UCSD-AML1 (cell line): ENCODE measurements around the gene UNC13B.
"Not testable (repeated sequence)": the region's sequence is repeated elsewhere in the genome, so short reads cannot be mapped to it uniquely, and the experiment has no call there.

ENCODE experiments used
- DNase-seq: peaks from one replicate; lab custom pipeline; 2025; ENCODE audit not compliant: unreplicated experiment; lab: John Stamatoyannopoulos, UW

Gene UNC13B

GRCh38 chr9:35161713-35162604 is at the start of gene UNC13B:
Gene UNC13B (plus strand): TSS chr9:35162009. CDS start chr9:35162284, 275 bp downstream.
- no peak for DNase-seq

- DNase-seq: no peak
Measured at GRCh38 chr9:35112257-35113020, 49.4 kb upstream of the UNC13B start.

DNA sequence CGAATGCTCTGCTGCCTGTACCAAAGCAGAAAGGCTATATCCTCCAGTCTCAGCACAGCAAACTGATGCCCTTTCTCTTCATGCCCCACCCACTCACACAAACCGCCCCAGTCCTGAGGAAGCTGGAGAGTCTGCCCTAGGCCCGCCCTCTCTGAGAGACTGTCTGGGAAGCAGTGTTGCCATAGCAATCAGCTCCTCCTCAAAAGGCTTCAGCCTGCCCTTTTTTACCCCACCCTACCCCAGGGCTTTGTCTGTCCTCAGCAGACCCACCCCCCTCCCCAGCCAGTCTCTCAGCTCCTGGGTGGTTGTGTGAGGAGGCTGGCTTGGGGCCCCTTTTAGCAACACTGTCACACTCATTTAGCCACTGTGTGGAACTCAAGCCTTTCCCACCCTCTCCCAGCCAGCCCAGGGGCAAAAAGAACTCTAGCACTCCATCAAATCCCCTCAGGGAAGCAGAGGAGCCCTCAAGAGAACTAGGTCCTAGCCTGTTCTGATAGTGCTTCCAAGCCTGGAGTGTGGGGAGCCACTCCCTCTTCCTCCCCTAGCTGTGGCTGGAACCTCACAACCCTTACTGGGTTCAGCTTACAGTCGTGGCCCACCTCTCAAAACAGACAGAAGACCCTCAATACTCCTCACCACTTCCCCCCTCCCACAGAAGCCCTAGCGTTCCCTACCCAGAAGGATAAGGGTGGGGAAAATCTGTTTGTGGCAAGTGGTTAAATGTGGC is 47.5 kb upstream of the UNC13B start:
- peak; percentile 83 for DNase-seq

DNA sequence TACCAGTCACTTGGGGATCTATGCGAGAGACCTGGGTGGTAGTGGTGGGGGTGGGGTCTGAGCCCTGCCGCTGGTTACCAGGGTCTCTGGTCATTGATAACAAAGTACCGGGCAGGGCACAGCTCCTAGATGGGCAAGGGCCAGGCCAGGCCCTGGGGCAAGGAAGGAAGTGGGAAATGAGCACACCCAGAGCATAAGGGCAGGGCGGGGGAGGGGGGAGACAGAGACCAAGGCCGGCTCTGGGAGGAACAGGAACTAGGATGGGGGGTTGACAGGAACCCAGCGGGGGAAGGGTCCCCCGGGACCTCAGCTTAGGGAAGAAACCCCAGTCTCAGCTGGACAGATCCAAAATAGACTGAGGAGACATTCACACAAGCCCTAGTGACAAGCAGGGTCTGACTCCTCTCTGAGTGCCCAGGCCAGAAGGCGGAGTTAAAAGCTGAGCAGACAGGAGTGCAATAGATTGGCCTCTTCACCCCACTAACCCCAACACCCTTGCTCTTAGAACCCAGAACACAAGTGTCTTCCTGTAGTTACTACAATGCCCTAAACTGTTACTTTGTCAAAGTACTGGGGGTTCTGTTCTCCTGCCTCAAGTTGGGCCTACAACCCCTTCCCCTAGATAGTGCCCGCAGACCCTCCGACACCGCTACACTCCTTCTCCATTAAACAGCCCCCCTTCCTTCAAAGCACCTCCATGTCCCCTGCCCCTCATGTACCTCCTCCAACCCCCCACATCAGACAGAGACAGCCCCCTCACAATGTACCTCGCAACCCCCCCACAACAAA is 46.8 kb upstream of the UNC13B start:
- peak; percentile 87 for DNase-seq

DNA sequence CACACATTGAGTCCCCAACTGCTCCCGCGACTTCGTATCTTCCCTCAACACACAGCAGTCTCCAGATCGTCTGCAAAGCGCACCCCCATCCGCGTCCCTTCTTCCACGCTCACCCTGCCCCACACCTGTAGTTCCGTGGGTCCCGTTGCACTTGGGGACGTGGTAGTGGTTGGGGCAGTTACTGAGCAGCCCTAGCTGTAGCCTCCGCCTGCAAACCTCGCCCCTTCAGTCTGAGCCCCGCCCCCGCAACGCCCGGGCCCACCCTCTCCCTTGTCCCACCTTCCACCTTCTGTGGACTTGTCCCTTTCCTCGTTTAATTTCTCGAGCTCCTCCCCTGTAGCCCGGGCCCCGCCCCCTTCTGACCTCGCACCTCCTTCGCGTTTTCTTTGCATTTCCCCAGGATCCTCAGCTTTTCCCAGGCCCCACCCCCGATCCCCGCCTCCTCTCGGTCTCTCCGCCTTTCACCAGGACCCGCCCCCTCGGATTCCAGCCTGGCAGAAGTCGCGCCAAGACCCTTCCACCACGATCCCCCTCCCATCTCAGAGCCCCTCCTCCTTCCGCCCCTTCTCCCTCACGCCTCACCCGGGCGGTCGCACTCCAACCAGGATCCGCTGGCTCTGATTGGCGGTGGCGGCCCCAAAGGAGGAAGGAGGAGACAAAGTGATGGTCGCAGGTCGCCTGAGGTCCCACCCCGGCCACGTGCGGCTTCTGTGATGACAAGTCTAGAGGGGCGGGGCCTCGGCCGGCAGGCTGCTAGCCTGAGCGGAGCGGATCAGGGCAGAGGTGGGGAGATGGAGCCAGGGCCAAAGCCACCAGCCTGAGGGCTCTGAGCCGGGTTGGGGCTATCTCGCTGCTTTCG is 45.9 kb upstream of the UNC13B start, which contains the start of gene ATOSB:
TSS of gene ATOSB (minus strand) at position 183 of the 859 bp plus-strand sequence. CDS start 7,588 bp downstream, outside the sequence.
- peak; percentile 100 for DNase-seq

- DNase-seq: no peak
Measured at GRCh38 chr9:35116539-35116897, 45.3 kb upstream of the UNC13B start.

- peak; percentile 76 for DNase-seq
Measured at GRCh38 chr9:35116898-35117551, 44.8 kb upstream of the UNC13B start.

DNA sequence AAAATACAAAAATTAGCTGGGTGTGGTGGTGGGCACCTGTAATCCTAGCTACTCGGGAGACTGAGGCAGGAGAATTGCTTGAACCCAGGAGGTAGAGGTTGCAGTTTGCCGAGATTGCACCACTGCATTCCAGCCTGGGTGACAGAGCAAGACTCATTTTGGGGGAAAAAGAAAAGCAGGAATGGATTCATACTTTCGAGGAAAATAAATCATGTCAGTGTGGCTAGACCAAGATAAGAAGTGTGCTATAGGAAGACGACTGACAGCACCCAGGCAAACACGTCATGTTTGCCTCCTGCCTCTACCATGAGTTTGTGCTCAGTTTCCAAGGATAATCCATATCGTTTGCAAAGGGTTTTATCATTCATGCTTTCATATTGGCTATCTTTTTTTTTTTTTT is 26.9 kb upstream of the UNC13B start:
- DNase-seq: no peak

- DNase-seq: no peak
Measured at GRCh38 chr9:35135988-35136387, 25.8 kb upstream of the UNC13B start.

GRCh38 chr9:35136866-35137265 is 24.9 kb upstream of the UNC13B start:
- no peak for DNase-seq

GRCh38 chr9:35140093-35140492 is 21.7 kb upstream of the UNC13B start:
- no peak for DNase-seq

DNA sequence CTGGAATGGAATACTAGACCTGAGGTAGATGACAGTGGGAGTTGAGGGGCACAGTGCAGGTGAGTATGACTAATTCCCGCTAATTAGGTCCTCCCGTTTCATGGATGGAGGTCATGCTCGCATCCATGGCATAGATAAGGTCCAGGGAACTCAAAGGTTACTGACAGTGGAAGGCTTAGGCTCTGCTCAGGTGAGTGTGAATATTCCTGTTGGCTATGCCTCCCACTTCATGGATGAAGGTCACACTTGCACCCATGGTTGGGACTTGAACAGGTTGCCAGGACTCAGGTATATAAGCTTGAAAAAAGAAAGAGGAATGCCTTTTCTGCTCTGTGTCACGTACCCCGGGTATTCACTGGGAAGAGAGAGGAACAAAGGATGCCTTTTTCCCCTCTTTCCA is 19.8 kb upstream of the UNC13B start:
- no peak for DNase-seq

GRCh38 chr9:35147941-35148563 is 13.8 kb upstream of the UNC13B start:
- not testable (repeated sequence) for DNase-seq

GRCh38 chr9:35152926-35153325 is 8.9 kb upstream of the UNC13B start:
- DNase-seq: no peak

DNA sequence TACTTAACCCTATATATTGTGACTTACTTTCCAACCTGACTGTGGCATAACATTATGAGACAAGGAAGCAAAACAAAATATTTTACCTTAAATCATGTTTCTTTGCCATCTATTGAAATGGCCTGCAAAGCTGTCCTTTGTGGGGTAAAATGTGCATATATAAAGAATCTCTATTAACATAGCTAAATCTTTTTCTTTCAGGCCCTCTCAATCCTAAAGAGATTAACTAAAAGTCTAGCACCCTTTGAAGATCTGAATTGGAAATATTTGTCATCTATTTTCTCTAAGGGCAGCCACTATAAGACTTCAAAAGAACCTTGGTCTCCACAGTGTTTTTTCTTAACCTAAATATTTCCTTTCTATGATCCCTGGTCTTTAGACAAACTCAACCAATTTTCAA is 5.0 kb upstream of the UNC13B start:
- no peak for DNase-seq

GRCh38 chr9:35157836-35158235 is 4.0 kb upstream of the UNC13B start:
- not testable (repeated sequence) for DNase-seq

GRCh38 chr9:35158501-35159280 is 3.1 kb upstream of the UNC13B start:
- no peak for DNase-seq
